GM15510 (cell line): Measurements from ENCODE around the gene HS6ST2.

ENCODE experiments used
- POLR2A ChIP-seq: IDR thresholded peaks from 3 replicates; pipeline ENCODE4 v1.6.1; 2011; ENCODE audit warnings: borderline replicate concordance; ENCODE audit not compliant: insufficient read length; ENCODE audit errors: extremely low read depth

HS6ST2 gene

GRCh38 chrX:132624466-132624865 is 334.0 kb downstream of the HS6ST2 start:
- TF ChIP-seq POLR2A, result no peak

GRCh38 chrX:132623942-132624341 is 334.5 kb downstream of the HS6ST2 start:
- TF ChIP-seq POLR2A, result no peak

GRCh38 chrX:132623300-132623699 is 335.1 kb downstream of the HS6ST2 start:
- TF ChIP-seq POLR2A, result no peak

GRCh38 chrX:132622130-132622529 is 336.3 kb downstream of the HS6ST2 start:
- no peak for TF ChIP-seq POLR2A

- TF ChIP-seq POLR2A, result no peak
Measured at GRCh38 chrX:132618810-132619209, 339.6 kb downstream of the HS6ST2 start.

- no peak for TF ChIP-seq POLR2A
Measured at GRCh38 chrX:132615391-132616131, 342.9 kb downstream of the HS6ST2 start.

- TF ChIP-seq POLR2A, result no peak
Measured at GRCh38 chrX:132614297-132614696, 344.1 kb downstream of the HS6ST2 start.

GRCh38 chrX:132613801-132614200 is 344.6 kb downstream of the HS6ST2 start:
- no peak for TF ChIP-seq POLR2A

- TF ChIP-seq POLR2A, result no peak
Measured at GRCh38 chrX:132612821-132613564, 345.4 kb downstream of the HS6ST2 start.

GRCh38 chrX:132610536-132610935 is 347.9 kb downstream of the HS6ST2 start:
- TF ChIP-seq POLR2A, result no peak

GRCh38 chrX:132609362-132609848 is 349.0 kb downstream of the HS6ST2 start:
- TF ChIP-seq POLR2A, result no peak

GRCh38 chrX:132603700-132604286 is 354.6 kb downstream of the HS6ST2 start:
- no peak for TF ChIP-seq POLR2A

GRCh38 chrX:132602701-132603100 is 355.7 kb downstream of the HS6ST2 start:
- TF ChIP-seq POLR2A, result no peak

- no peak for TF ChIP-seq POLR2A
Measured at GRCh38 chrX:132594999-132595398, 363.4 kb downstream of the HS6ST2 start.

- TF ChIP-seq POLR2A, result no peak
Measured at GRCh38 chrX:132594129-132594528, 364.3 kb downstream of the HS6ST2 start.
